Bronchial epithelial cell (primary cell): Measurements from ENCODE around the gene DGLUCY. TPM values are rescaled to one million over a fixed set of nuclear protein-coding genes. Genes with fewer than 3 reads are reported as not detected.
A peak's percentile ranks its signal among the peaks of the same experiment; 100 is the strongest.
"Not testable (repeated sequence)": the region's sequence is repeated elsewhere in the genome, so short reads cannot be mapped to it uniquely, and the experiment has no call there.

Experiments
- DNase-seq: peaks from one replicate; pipeline ENCODE4 v3.0.0-alpha.2; 2010; ENCODE audit warnings: low read depth
- FAIRE-seq: peaks from 2 replicates; lab custom pipeline; 2011; peaks lifted over from hg19 to GRCh38; lab: Jason Lieb, UNC
- H3K27me3 ChIP-seq: 2 replicates; pipeline ENCODE4 v1.5.1; 2011; ENCODE audit warnings: low read length; ENCODE audit not compliant: control insufficient read depth, insufficient read depth
- H3K36me3 ChIP-seq: 2 replicates; pipeline ENCODE4 v1.5.1; 2011; ENCODE audit warnings: low read length; ENCODE audit not compliant: control insufficient read depth, insufficient read depth
- H3K4me3 ChIP-seq: 2 replicates; pipeline ENCODE4 v1.5.1; 2011; ENCODE audit warnings: mild to moderate bottlenecking, low read depth, low read length, control low read depth
- total RNA-seq: library from RNA; depleted of rRNA; stranded (reverse); fragments of >200 nt; gene quantifications from 2 replicates; pipeline ENCODE4 v1.2.1, GENCODE V29; 2014
- TF ChIP-seq, protein P1 (sequence below): IDR thresholded peaks from 2 replicates; pipeline ENCODE4 v1.5.1; 2011; ENCODE audit warnings: mild to moderate bottlenecking, moderate library complexity, low read length, control low read depth, inconsistent platforms; ENCODE audit not compliant: insufficient read depth, severe bottlenecking

DGLUCY gene
- total RNA-seq, 1 donor from 2014 or later = 8.4 TPM

DNA sequence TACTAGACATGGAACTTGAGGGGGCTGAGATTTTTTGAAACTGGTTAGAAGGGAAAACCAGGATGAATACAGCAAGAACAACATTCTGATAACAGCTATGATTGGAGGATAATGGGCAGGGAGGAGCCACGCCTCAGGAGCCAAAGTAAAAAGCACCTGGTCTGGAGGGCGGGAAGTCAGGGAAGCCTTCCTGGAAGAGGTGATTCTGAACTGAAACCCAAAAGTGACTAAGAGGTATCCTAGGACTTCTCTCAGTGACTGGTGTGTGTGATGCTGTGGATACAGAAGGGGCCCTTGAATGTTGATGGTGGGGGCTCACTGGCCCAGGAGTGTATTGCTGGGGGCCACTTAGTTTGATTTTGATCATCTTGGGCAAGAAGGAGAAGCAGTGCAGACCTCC, 149.5 kb downstream of the DGLUCY start:
- Histone ChIP-seq H3K4me3 (no peak overlapping the region), H3K36me3 (no peaks in the 10 kb centered on the region), H3K27me3 (no peaks in the 10 kb centered on the region)
- TF ChIP-seq, protein P1, sequence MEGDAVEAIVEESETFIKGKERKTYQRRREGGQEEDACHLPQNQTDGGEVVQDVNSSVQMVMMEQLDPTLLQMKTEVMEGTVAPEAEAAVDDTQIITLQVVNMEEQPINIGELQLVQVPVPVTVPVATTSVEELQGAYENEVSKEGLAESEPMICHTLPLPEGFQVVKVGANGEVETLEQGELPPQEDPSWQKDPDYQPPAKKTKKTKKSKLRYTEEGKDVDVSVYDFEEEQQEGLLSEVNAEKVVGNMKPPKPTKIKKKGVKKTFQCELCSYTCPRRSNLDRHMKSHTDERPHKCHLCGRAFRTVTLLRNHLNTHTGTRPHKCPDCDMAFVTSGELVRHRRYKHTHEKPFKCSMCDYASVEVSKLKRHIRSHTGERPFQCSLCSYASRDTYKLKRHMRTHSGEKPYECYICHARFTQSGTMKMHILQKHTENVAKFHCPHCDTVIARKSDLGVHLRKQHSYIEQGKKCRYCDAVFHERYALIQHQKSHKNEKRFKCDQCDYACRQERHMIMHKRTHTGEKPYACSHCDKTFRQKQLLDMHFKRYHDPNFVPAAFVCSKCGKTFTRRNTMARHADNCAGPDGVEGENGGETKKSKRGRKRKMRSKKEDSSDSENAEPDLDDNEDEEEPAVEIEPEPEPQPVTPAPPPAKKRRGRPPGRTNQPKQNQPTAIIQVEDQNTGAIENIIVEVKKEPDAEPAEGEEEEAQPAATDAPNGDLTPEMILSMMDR = no peak
- FAIRE-seq = no peak
- no peak for DNase-seq

DNA sequence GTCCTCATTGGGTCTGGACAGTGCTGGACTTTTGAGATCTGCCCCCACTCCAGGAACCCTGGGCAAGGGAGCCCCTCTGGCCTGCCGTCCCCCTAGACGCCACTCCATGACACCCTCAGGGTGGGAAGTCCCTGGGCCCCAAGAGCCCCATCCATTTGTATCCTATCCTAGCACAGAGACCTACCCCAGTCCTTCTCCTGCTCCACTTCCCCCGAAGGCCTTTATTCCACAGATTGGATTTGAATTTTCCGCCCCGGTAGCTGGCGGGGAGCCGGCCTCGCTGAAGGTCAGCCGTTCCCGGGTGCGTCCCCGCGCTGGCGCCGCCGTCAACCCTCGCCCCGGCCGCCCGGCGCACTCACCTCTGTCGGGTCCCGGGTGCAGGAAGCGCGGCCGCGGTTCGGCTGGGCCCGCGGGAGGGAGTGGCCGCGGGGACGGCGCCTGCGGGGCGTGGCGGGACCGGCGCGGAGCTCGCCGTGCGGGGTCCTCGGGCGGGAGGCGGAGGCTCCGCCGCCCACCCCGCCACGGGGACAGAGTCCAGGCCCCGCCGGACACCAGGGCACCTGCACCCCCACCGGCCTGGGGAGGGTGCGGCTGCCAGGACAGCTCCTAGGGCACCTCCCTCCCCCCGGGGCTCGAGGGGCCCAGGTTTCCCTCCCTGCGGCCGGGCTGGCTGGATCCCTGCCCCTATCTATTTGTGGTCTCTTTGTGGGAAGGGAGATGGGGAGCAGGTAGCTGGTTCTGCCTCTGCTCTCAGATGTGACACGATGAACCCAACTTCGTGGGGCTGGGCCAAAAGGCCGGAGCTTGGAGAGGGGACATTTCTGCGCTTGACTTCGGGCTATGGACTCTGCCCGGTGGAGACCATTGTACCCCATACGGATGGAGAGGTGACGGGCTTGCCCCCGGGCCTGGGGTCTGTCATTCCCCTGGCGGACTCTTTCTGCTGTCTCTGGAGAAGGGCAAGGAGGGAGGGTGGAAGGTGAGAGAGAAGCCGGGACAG, 150.6 kb downstream of the DGLUCY start:
- H3K4me3 ChIP-seq = peak overlapping the region; percentile 35
- no peak for FAIRE-seq
- DNase-seq = no peak
- no peaks in the 10 kb centered on the region for H3K36me3 ChIP-seq
- H3K27me3 ChIP-seq = no peaks in the 10 kb centered on the region
- TF ChIP-seq, protein P1 = no peak

DNA sequence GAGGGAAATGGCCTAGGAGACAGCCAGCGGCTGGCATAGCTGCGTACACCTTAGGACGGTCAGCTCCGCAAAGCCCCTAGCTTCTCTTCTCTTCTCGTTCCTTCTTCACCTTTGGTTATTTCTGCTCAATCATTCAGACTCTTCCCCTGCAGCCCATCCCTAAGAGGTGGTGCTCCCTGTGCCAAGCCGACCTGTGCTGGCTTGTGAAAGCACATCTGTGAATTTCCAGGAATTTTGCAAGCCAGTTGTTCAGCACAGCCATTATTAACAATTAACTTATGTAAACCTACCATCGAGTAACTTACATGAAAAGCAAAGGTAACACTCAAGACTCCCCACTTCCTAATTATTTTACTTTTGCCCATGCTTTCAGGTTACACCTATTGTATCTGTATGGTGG, 151.5 kb downstream of the DGLUCY start:
- H3K36me3 ChIP-seq = no peaks in the 10 kb centered on the region
- FAIRE-seq (no peak), DNase-seq (peak; percentile 68)
- H3K4me3 ChIP-seq = no peak overlapping the region
- TF ChIP-seq, protein P1 = no peak
- no peaks in the 10 kb centered on the region for H3K27me3 ChIP-seq

DNA sequence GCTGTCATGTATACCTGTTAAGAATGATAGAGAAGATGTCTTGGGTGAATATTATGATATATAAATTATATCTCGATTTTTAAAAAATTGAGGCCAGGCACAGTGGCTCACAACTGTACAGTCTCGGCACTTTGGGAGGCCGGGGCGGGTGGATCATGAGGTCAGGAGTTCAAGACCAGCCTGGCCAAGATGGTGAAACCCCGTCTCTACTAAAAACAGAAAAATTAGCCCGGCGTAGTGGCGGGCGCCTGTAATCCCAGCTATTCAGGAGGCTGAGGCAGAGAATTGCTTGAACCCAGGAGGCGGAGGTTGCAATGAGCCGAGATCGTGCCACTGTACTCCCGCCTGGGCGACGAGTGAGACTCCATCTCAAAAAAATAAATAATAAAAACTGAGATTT, 152.4 kb downstream of the DGLUCY start:
- not testable (repeated sequence) for H3K27me3 ChIP-seq, FAIRE-seq, H3K4me3 ChIP-seq, H3K36me3 ChIP-seq, DNase-seq

DNA sequence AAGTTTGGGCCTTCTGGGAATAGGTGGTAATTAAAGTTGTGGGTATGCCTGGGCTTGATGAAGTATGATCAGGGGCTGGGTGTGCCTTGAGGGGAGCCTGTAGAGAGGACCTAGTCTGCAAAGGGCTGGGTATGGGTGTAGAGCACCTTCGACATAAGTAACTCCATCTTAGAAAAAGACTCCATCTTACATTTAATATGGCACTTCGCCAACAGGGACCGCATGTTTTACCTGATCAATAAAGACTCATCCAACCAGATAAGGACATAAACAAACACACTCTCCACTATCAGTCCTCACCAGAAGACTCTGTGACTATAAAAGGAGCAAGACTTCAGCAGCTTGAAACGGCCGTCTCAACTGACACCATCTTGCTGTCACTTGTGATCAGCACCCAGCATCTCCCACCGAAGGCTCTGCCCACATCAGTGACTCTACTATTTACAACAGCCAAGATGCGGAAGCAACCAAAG, 154.1 kb downstream of the DGLUCY start:
- H3K27me3 ChIP-seq = no peaks in the 10 kb centered on the region
- TF ChIP-seq, protein P1 = no peak
- no peak for DNase-seq
- no peak for FAIRE-seq
- H3K4me3 ChIP-seq = no peak overlapping the region
- peaks cover 1% of the 10 kb centered on the region for H3K36me3 ChIP-seq
